ENCODE data around the gene ZNF664. TPM values are rescaled to one million over a fixed set of nuclear protein-coding genes. Genes with fewer than 3 reads are reported as not detected.

Gene ZNF664
- total RNA-seq, 4 donors from 2014 or later = 25.0 to 100 (median 40.2) TPM

- DNase-seq = no peak
- H3K27ac ChIP-seq = no peak overlapping the region
- TF ChIP-seq, protein P1, sequence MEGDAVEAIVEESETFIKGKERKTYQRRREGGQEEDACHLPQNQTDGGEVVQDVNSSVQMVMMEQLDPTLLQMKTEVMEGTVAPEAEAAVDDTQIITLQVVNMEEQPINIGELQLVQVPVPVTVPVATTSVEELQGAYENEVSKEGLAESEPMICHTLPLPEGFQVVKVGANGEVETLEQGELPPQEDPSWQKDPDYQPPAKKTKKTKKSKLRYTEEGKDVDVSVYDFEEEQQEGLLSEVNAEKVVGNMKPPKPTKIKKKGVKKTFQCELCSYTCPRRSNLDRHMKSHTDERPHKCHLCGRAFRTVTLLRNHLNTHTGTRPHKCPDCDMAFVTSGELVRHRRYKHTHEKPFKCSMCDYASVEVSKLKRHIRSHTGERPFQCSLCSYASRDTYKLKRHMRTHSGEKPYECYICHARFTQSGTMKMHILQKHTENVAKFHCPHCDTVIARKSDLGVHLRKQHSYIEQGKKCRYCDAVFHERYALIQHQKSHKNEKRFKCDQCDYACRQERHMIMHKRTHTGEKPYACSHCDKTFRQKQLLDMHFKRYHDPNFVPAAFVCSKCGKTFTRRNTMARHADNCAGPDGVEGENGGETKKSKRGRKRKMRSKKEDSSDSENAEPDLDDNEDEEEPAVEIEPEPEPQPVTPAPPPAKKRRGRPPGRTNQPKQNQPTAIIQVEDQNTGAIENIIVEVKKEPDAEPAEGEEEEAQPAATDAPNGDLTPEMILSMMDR (IDR thresholded peaks at IDR 0.05) = no peak
- no peak for TF ChIP-seq POLR2A (IDR thresholded peaks at IDR 0.05)
- no peak overlapping the region for H3K4me3 ChIP-seq
- 93 to 99% methylated on average over 7 of the region's 7 CpGs for WGBS, 2 donors
- H3K9me3 ChIP-seq = no peaks in the 10 kb centered on the region
- H3K4me1 ChIP-seq = peaks cover 0 to 23% (median 0%) of the 10 kb centered on the region in 3 donors
- H3K27me3 ChIP-seq = no peaks in the 10 kb centered on the region
- intact Hi-C loops (cut with DNase I) = no loop called here
- peaks cover 0 to 55% (median 0%) of the 10 kb centered on the region in 3 donors for H3K36me3 ChIP-seq
Observed at GRCh38 chr12:123982269-123982668, 9.3 kb downstream of the ZNF664 start.

- Histone ChIP-seq H3K27me3 (no peaks in the 10 kb centered on the region), H3K36me3 (peaks cover 0 to 64% (median 3%) of the 10 kb centered on the region in 3 donors), H3K27ac (peak overlapping the region in 1 of 4 donors; percentile 9), H3K9me3 (no peaks in the 10 kb centered on the region), H3K4me3 (no peak overlapping the region), H3K4me1 (peaks cover 0 to 23% (median 0%) of the 10 kb centered on the region in 3 donors)
- TF ChIP-seq POLR2A (IDR thresholded peaks at IDR 0.05) = no peak
- TF ChIP-seq, protein P1 (IDR thresholded peaks at IDR 0.05) = peak; percentile 23 to 65 (median 44)
- DNase-seq = no peak
- intact Hi-C loops (cut with DNase I) = no loop called here
- WGBS, 2 donors = 54% methylated on average over 7 of the region's 7 CpGs
Observed at GRCh38 chr12:123983822-123984485, 10.9 kb downstream of the ZNF664 start.

DNA sequence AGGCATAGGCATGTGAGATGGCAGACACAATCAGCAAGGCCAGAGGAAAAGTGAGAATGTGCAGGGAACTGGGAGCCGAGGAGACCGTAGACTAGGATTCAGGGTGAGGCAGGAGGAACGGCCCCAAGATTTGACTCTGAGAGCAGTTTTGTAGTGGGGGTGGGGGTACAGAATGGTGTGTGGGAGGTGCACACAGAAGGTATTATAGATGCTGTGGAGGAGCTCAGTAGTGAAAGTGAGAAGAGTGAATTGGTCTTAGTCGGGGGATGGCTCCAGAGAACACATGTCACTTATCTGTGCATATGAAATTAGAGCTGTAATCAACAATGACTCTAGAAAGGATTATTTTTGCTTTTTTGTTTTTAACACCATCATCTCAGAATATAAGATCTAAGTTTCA is 11.9 kb downstream of the ZNF664 start:
- 90% methylated on average over 4 of the region's 4 CpGs for WGBS, 2 donors
- no peak for DNase-seq
- Histone ChIP-seq H3K27me3 (no peaks in the 10 kb centered on the region), H3K27ac (no peak overlapping the region), H3K4me1 (peaks cover 0 to 25% (median 0%) of the 10 kb centered on the region in 3 donors), H3K36me3 (peaks cover 0 to 66% (median 3%) of the 10 kb centered on the region in 3 donors), H3K4me3 (no peak overlapping the region), H3K9me3 (no peaks in the 10 kb centered on the region)
- TF ChIP-seq, protein P1 (IDR thresholded peaks at IDR 0.05) = no peak
- no peak for TF ChIP-seq POLR2A (IDR thresholded peaks at IDR 0.05)
- intact Hi-C loops (cut with DNase I) = no loop called here

- H3K36me3 ChIP-seq = peaks cover 0 to 76% (median 3%) of the 10 kb centered on the region in 3 donors
- intact Hi-C loops (cut with DNase I) = no loop called here
- TF ChIP-seq, protein P1 (IDR thresholded peaks at IDR 0.05) = no peak
- TF ChIP-seq POLR2A (IDR thresholded peaks at IDR 0.05) = no peak
- 77 to 80% methylated on average over 3 of the region's 3 CpGs for WGBS, 2 donors
- no peaks in the 10 kb centered on the region for H3K27me3 ChIP-seq
- no peak overlapping the region for H3K4me3 ChIP-seq
- peak overlapping the region in 1 of 4 donors; percentile 22 for H3K27ac ChIP-seq
- H3K9me3 ChIP-seq = no peaks in the 10 kb centered on the region
- H3K4me1 ChIP-seq = peaks cover 0 to 40% (median 6%) of the 10 kb centered on the region in 3 donors
- no peak for DNase-seq
Observed at GRCh38 chr12:123986374-123986965, 13.5 kb downstream of the ZNF664 start.

DNA sequence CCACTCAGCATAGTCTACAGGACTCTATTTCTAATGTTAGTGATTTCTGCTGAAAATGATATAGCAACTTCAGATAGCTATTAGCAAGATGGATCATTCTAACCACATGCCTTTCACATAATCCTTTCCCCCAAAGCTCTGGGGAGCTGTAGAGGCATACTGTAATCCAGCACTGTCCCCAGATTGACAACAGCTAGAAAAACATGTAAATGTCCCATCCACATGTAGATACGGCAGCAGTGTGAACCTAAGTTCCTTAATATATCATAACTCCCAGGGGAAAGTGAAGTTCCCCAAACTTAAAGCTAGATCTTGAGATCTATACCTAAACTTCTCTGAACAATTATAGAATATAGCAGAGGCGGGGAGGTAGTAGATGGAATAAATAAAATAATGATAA is 14.0 kb downstream of the ZNF664 start:
- no peaks in the 10 kb centered on the region for H3K9me3 ChIP-seq
- 70 to 100% methylated on average over 2 of the region's 2 CpGs for WGBS, 2 donors
- no peak for TF ChIP-seq POLR2A (IDR thresholded peaks at IDR 0.05)
- TF ChIP-seq, protein P1 (IDR thresholded peaks at IDR 0.05) = no peak
- no peaks in the 10 kb centered on the region for H3K27me3 ChIP-seq
- no peak overlapping the region for H3K4me3 ChIP-seq
- peaks cover 0 to 80% (median 3%) of the 10 kb centered on the region in 3 donors for H3K36me3 ChIP-seq
- peaks cover 0 to 46% (median 6%) of the 10 kb centered on the region in 3 donors for H3K4me1 ChIP-seq
- H3K27ac ChIP-seq = peak overlapping the region in 1 of 4 donors; percentile 22
- no peak for DNase-seq
- intact Hi-C loops (cut with DNase I) = no loop called here

Measured in esophagus squamous epithelium (tissue), 5 donors.